Keratinocyte (primary cell): ENCODE data around the gene LAPTM5.

Source experiments
- CTCF ChIP-seq, 3 experiments: IDR thresholded peaks in 1 of 3; conservative IDR thresholded peaks in 1 of 3; optimal IDR thresholded peaks in 1 of 3; 2 replicates in 2 of 3; 3 replicates in 1 of 3; pipeline versions ENCODE3 to v1.5.1; 2011; ENCODE audit warnings: low read length in 3 of 3, mild to moderate bottlenecking in 3 of 3, moderate library complexity in 2 of 3, control low read depth in 1 of 3, inconsistent platforms in 1 of 3; ENCODE audit not compliant: insufficient read depth in 2 of 3; ENCODE audit errors: extremely low read depth in 1 of 3
- EZH2 ChIP-seq: IDR thresholded peaks from one replicate; pipeline ENCODE4 v1.6.1; 2012; ENCODE audit warnings: inconsistent platforms, mild to moderate bottlenecking, low read length, moderate library complexity

DNA sequence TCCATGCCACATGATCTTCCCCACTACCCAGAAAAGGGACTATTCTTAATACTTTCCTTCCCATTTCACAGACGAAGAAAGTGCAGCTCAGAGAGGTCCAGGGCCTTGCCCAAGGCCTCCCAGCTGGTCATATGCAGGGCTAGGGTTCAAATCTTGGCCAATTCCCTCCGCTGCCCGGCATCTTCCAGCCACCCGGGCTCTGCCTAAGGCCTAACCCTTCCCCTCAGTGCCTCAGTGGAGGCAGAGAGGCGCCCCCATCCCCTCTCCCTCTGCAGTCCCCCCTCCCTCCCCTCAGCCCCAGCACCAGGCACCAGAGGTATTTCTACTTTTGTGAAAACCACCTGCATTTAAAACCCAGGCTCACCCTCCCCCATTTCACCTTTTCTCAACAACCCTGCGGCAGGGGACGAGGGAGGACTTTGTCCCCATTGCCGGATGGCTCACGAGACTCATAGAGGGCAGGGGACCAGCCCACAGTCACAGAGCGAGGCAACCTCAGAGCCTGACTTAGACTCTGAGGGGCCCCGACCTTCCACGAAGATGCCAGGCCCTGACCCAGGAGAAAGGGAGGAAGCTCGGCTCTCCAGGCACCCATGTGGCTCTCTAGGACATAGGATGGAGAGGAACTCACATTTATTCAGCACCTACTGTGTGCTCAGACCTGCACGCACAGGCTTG, 12.3 kb downstream of the LAPTM5 start:
- no peak for TF ChIP-seq CTCF (optimal IDR thresholded peaks at IDR 0.05 in 1 of 3, IDR thresholded peaks at IDR 0.05 in 1 of 3, conservative IDR thresholded peaks at IDR 0.05 in 1 of 3; ENCODE audit: extremely low read depth in 1 of 3, insufficient read depth in 2 of 3, low read length in 3 of 3)
- TF ChIP-seq EZH2, result no peak
